ENCODE measurements around the gene TNFRSF8. TPM values are rescaled to one million over a fixed set of nuclear protein-coding genes. Genes with fewer than 3 reads are reported as not detected.
"Not testable (repeated sequence)": the region's sequence is repeated elsewhere in the genome, so short reads cannot be mapped to it uniquely, and the experiment has no call there.

The TNFRSF8 gene
- total RNA-seq, 1 experiment from 2014 or later: 0.30 TPM

DNA sequence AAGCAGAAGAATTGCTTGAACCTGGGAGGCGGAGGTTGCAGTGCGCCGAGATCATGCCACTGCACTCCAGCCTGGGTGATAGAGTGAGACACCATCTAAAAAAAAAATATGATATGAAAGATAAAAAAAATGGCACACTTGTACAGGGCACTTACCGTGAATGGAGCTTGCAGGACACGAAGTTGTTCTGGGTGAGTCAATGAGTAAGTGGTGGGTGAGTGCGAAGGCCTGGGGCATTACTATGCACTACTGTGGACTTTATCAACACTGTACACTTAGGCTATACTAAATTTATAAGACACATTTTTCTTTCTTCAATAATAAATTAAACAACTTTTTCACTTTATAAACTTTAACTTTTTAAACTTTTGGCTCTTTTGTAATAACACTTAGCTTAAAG is 37.0 kb downstream of the TNFRSF8 start:
- in situ Hi-C loops (cut with HindIII; ENCODE audit: low pct_unique_long_range_greater_than_20kb, low sequenced_read_pairs): no loop called here
- DNase-seq (ENCODE audit: low read depth): no peak

DNA sequence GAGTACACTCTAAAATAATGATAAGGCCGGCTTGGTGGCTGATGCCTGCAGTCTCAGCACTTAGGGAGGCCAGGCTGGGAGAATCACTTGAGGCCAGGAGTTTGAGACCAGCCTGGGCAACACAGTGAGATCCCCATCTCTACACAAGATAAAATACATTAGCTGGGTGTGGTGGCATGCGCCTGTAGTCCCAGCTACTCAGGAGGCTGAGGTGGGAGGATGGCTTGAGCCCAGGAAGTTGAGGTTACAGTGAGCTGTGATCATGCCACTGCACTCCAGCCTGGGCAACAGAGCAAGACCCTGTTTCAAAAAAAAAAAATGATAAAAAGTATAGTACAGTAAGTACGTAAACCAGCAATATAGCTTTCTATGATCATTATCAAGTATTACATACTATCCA is 38.0 kb downstream of the TNFRSF8 start:
- DNase-seq (ENCODE audit: low read depth); in situ Hi-C loops (cut with HindIII; ENCODE audit: low pct_unique_long_range_greater_than_20kb, low sequenced_read_pairs): not testable (repeated sequence)

DNA sequence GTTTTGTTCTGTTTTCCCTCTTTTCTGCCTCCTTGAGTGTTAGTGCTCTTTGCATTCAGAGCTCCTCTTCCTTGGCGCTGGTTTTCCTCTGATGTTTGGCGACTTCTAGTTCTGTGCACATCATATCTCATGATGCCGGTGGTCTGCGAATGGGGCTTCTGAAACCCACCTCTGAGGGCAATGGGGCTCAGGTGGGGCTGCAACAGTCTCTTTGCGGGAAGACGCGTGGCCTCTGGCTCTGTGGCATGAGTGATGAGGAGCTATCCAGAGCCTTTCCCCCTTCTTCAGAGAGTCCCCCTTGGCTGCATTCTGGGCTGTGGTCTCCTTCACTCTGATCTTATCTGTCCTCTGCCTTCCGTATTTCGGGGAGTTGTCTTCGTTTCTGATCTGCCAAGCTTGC is 39.0 kb downstream of the TNFRSF8 start:
- DNase-seq (ENCODE audit: low read depth): no peak
- in situ Hi-C loops (cut with HindIII; ENCODE audit: low pct_unique_long_range_greater_than_20kb, low sequenced_read_pairs): no loop called here

DNA sequence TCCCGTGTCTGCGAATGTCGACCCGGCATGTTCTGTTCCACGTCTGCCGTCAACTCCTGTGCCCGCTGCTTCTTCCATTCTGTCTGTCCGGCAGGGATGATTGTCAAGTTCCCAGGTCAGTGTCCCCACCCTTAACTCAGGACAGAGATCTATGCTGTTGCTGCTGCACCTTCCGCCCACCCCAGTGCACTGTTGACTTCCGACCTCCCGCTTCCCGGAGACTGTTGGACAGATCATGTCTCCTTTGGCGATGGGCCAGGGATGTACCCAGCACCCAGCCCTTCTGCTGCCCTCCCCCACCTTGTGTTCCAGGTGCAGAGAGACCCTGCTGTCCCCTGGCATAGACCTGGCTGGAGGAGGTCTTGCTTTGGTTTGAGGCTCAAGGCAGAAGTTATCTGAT is 41.3 kb downstream of the TNFRSF8 start:
- in situ Hi-C loops (cut with HindIII; ENCODE audit: low pct_unique_long_range_greater_than_20kb, low sequenced_read_pairs): no loop called here
- DNase-seq (ENCODE audit: low read depth): no peak

DNA sequence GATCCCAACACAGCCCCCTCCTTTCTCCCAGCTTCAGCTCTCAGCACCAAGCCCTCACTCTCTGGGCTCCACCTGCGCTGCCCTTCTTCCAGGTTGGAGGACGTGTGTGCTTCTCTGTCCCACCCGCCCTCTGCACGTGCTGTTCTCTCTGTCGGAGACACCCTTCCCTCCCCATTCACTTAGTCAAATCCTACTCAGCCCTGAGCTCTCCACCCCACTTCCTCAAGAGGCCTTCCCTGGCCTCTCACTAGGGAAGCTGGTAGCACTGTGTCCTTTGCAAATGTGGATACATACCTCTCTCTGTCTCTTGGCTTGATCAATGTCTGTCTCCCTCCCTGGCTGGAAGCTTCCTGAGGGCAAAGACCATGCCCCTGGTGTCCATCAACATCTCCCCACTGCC is 43.0 kb downstream of the TNFRSF8 start:
- in situ Hi-C loops (cut with HindIII; ENCODE audit: low pct_unique_long_range_greater_than_20kb, low sequenced_read_pairs): no loop called here
- no peak for DNase-seq (ENCODE audit: low read depth)

DNA sequence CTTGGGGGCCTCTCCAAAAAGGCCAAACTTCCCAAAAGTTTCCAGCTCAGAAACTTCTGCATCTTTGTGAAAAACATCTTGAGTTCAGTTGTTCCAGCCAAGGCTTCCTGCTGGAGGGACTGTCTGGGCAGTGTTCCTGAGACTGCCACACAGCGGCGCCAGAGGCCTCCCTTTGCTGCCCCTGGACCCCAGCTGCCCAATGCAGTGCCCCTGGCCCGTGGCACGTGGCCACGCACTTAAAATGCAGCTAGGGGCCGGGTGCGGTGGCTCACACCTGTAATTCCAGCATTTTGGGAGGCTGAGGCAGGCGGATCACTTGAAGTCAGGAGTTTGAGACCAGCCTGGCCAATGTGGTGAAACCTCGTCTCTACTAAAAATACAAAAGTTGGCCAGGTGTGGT is 43.8 kb downstream of the TNFRSF8 start:
- DNase-seq (ENCODE audit: low read depth); in situ Hi-C loops (cut with HindIII; ENCODE audit: low pct_unique_long_range_greater_than_20kb, low sequenced_read_pairs): not testable (repeated sequence)

DNA sequence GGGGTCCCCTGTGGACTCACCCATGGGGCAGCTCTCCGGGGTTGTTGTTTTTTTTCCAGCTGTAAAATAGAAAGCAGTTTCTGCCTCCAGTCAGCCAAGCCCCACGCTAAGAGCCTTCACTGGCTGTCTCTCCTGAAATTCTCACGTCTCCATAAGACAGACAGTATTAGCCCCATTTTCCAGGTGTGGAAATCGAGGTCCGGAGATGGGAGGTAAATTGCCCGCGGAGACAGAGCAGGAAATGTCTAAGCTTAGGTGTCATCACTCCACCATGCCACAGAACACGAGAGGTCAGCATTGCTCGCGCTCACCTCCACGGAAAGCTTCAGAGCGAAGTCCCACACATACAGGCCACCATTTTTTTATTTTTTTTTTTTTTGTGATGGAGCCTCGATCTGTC is 44.6 kb downstream of the TNFRSF8 start:
- in situ Hi-C loops (cut with HindIII; ENCODE audit: low pct_unique_long_range_greater_than_20kb, low sequenced_read_pairs): no loop called here
- no peak for DNase-seq (ENCODE audit: low read depth)

DNA sequence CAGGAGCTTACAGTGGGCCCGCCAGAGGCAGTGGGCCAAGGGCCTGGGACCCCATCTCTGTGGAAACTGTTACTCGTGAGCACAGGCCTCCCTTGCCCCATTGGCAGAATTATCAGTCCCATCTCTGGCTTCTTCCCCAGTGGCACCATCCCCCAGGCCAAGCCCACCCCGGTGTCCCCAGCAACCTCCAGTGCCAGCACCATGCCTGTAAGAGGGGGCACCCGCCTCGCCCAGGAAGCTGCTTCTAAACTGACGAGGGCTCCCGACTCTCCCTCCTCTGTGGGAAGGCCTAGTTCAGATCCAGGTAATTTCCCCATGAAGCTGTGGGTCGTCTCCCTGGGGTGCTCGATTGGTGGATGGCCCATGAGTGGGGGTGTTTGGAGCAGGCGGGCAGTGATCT is 46.8 kb downstream of the TNFRSF8 start:
- DNase-seq (ENCODE audit: low read depth): no peak
- in situ Hi-C loops (cut with HindIII; ENCODE audit: low pct_unique_long_range_greater_than_20kb, low sequenced_read_pairs): no loop called here

DNA sequence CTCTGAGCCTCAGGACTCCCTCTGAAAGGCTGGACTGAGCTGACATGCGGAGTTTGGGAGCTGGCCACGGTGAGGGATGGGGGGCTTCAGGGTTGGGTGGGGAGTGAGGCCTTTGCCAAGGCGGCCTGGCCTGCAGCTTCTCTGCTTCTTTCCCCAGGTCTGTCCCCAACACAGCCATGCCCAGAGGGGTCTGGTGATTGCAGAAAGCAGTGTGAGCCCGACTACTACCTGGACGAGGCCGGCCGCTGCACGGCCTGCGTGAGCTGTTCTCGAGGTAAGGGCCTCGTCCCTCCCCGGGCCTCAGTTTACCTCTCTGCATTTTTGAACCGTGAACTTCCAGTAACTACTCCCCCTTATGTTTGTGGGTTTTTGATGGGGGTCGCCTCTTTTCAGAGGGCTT is 48.6 kb downstream of the TNFRSF8 start:
- in situ Hi-C loops (cut with HindIII; ENCODE audit: low pct_unique_long_range_greater_than_20kb, low sequenced_read_pairs): no loop called here
- no peak for DNase-seq (ENCODE audit: low read depth)

DNA sequence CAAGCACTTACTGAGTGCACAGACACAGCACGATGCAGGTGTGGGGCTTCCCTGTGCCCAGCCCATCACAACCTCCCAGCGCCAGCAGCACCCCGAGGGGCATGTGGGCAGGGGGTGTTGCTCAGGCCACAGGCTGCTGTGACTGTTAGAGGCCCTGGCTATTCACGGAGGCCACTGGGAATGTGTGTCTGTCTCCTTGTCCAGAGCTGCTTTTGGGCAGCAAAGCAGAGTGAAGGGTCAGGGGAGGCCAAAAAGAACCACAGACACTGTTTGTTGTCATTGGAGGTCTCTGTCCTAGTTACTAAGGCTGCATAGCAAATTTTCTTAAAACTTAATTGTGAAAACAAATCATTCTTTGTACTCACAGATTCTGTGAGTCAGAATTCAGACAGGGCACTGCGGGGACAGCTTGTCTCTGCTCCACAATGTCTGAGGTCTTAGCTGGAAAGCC is 49.6 kb downstream of the TNFRSF8 start:
- in situ Hi-C loops (cut with HindIII; ENCODE audit: low pct_unique_long_range_greater_than_20kb, low sequenced_read_pairs): no loop called here
- DNase-seq (ENCODE audit: low read depth): no peak

DNA sequence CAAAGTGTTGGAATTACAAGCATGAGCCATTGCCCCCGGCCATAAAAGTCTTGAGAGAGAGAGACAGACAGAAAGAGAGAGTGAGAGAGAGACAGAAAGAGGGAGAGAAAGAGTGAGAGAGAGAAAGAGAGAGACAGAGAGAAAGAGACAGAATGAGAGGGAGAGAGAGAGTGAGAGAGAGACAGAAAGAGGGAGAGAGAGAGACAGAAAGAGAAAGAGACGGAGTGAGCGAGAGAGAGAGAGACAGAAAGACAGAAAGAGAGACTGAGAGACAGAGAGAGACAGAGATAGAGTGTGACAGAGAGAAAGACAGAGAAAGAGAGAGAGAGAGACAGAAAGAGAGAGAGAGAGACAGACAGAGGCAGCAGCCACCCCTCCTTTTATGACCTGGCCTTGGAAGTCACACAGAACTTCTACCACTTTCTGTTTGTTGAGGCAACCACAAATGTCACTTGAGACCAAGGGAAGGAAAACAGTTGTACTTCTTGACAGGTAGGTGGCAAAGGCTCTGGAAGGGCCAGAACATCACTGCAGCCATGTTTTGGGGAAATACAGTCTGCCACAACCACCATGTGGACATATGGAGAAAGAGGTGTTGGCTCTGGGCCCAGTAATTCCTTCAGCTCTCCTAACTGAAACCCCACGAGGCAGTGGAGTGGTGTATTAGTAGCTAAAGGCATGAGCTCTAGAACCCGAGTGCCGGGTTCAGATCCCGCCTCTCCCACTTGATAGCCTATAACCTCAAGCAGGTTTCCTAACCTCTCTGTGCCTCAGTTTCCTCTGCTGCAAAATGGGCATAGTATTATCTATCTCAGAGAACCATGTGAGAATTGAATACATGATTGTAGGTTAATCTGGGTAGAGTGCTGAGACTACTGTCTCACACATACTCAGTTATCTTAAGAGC is 50.6 kb downstream of the TNFRSF8 start:
- in situ Hi-C loops (cut with HindIII; ENCODE audit: low pct_unique_long_range_greater_than_20kb, low sequenced_read_pairs): no loop called here
- DNase-seq (ENCODE audit: low read depth): no peak

DNA sequence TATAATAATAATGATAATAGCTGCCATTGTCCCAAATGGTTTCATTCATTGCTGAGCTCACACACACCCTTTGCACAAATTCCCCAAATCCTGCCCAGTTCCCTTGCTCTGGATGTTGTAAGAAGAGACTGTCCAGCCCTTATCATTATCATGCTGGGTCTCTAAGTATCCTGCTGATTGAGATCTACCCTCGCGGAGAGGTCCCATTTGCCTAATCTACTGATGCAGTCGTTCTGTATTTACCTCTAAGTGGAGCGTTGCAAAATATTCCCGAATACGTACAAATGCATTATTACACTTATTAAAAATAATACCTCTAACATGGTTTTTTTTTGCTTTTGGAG is 51.2 kb downstream of the TNFRSF8 start:
- no peak for DNase-seq (ENCODE audit: low read depth)
- in situ Hi-C loops (cut with HindIII; ENCODE audit: low pct_unique_long_range_greater_than_20kb, low sequenced_read_pairs): no loop called here

DNA sequence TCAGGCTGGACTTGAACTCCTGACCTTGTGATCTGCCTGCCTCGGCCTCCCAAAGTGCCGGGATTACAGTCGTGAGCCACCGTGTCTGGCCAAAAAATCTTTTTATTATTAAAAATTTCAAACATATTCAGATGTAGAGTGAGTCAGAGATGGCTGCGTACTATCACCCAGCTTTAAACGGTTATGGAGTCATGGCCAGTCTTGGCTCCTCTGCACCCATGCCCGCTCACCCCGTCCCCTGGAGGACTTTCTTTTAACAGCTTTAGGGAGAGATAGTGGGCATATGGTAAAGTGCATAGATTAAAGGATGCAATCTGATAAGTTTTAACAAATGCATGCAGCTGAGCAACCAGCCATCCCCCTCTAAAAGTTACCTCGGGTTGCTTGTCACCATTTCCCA is 51.8 kb downstream of the TNFRSF8 start:
- in situ Hi-C loops (cut with HindIII; ENCODE audit: low pct_unique_long_range_greater_than_20kb, low sequenced_read_pairs): no loop called here
- DNase-seq (ENCODE audit: low read depth): no peak

DNA sequence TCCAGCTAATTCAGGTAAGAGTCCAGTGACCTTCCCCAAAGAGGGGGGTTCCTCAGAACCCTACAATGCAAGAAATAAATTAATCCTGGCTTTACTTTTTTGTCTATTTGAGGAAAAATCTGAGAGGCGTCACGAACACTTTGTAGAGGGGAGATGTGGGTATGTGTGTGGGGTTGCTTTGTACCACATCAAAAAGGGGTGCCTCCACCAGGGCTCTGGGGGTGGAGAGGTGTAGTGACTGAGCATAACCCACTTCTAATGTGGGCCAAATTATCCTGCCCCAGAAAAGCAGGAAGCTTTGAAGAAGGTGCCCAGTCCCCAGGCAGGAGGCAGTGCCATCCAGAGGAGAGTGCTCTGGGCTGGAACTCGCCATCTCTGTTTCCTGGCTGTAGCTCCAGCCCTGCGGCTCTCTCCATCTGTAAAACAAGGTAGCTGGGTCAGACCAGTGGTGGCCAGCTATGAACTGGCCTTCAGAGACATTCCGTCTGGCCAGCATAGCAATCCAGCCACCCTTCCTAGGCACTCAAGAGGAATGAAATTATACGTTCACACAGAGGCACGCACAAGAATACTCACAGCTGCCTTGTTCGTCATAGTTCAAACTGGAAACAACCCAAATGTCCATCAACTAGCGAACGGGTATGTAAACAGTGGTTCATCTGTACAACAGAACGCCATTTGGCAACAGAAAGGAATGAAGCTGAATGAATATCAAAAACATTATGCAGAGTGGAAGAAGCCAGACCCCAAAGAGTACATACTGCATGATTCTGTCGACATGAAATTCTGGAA is 58.3 kb downstream of the TNFRSF8 start:
- DNase-seq (ENCODE audit: low read depth): no peak
- in situ Hi-C loops (cut with HindIII; ENCODE audit: low pct_unique_long_range_greater_than_20kb, low sequenced_read_pairs): no loop called here

DNA sequence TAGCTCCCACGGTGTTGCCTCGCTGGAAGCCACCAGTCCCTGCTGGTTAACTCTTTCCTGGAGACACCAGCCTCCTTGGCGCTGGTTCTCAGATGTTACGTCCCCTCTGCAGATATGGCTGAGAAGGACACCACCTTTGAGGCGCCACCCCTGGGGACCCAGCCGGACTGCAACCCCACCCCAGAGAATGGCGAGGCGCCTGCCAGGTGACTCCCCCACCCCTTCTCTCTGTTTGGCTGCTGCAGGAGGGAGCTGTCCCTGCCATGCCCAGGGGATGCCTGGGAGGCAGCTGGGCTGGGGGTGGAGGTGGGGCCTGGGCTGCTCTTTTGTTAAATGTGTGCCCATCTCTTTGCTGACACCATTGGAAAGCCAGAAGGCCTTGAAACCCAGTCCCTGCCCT is 60.1 kb downstream of the TNFRSF8 start:
- in situ Hi-C loops (cut with HindIII; ENCODE audit: low pct_unique_long_range_greater_than_20kb, low sequenced_read_pairs): no loop called here
- DNase-seq (ENCODE audit: low read depth): no peak

DNA sequence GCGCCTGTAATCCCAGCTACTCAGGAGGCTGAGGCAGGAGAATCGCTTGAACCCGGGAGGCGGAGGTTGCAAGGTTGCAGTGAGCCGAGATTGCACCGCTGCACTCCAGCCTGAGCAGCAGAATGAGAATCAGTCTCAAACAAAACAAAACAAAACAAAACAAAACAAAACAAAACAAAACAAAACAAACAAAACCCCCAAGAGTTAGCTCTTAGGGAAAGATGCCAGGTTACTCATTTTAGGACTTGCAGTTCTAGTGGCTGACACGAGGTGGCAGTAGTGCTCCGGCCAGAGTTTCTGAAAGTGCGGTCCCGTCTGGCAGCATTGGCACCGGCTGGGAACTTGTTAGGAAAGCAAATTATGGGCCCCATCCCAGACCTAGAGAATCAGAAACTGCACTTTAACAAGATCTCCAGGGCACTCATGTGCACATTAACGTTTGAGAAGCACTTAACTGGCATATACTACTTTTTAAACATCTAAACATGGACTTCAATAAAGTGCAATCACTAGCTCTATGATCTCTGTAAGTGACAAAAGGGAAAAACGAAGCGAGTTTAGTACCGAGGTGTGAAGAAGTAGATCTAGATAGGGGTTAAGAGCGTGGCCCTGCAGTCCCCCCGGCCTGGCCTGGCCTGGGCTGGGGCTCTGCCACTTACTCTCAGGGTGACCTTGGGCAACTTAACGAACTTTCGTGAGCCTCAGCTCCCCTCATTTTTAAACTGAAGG is 61.8 kb downstream of the TNFRSF8 start:
- DNase-seq (ENCODE audit: low read depth): peak; percentile 48
- in situ Hi-C loops (cut with HindIII; ENCODE audit: low pct_unique_long_range_greater_than_20kb, low sequenced_read_pairs): no loop called here

DNA sequence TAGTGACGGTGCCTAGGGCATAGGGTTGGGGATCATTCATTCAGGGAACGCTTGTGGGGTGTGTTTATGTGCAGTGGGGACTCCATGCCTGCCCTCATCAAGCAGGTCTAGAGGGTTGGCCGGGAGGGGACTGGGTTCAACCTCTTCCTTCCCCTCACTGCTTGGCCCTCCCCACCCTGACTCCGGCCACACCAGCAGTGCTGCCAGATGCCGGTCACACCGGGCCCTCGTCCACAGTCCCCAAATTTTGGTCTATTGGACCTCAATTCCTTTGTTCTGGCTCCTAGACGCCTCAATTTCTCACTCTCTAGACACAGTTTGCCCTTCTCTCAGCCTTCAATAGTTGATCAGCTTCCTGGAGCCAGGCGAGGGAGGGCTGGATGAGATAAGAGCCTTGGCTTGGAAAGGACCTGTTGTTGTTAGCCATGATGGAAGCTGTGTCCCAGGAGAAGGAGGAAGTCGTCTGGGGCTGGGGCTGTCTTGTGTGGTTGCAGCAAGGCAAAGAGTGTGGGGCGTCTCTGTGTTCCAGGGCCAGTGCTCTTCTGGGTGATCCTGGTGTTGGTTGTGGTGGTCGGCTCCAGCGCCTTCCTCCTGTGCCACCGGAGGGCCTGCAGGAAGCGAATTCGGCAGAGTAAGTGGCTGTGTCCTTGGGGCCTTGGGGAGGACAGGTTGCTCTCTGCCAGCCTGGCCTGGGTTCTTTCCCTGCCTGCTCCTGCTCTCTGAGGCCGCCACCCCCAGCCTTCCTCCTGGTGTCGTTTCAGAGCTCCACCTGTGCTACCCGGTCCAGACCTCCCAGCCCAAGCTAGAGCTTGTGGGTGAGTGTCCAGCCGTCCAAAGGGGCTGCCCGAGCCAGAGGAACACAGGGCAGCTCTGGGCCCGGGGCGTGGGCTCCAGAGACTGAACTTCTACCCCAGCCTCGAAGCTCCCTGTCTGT is 62.6 kb downstream of the TNFRSF8 start:
- no peak for DNase-seq (ENCODE audit: low read depth)
- in situ Hi-C loops (cut with HindIII; ENCODE audit: low pct_unique_long_range_greater_than_20kb, low sequenced_read_pairs): no loop called here

DNA sequence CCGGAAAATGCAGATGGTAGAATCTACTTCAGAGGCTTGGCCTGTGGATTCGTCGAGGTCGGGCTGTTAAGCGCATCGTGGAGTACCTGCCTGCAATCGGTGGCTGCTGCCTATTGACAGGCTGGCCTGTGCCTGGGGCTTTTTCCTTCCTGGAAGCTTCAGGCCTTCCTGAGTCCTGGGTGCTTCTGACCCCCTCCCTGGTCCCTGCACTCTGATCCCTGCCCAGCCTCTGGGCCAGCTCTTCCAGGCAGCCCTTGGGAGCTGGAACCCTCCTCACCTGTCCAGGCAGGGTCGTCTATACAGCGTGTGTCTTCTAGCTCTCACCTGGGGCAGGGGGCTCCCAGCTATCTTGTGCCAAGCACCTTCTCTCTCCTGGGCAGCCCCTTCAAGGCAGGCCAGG is 63.7 kb downstream of the TNFRSF8 start:
- in situ Hi-C loops (cut with HindIII; ENCODE audit: low pct_unique_long_range_greater_than_20kb, low sequenced_read_pairs): no loop called here

More for the DNA sequence above, 63.7 kb downstream of the TNFRSF8 start:
- no peak for DNase-seq (ENCODE audit: low read depth)

Data from Caki2 (cell line).